IPS-18a (cell line): ENCODE measurements around the gene MLLT3.
"Not testable (repeated sequence)": the region's sequence is repeated elsewhere in the genome, so short reads cannot be mapped to it uniquely, and the experiment has no call there.

Experiments used
- H3K27ac ChIP-seq: one replicate; pipeline ENCODE4 v1.5.1; 2013; ENCODE audit warnings: low read length
- H3K27me3 ChIP-seq: one replicate; pipeline ENCODE4 v1.6.1; 2013; ENCODE audit warnings: mild to moderate bottlenecking, low read length; ENCODE audit not compliant: control insufficient read depth, insufficient read depth
- H3K36me3 ChIP-seq: one replicate; pipeline ENCODE4 v1.6.1; 2013; ENCODE audit warnings: low read depth, low read length; ENCODE audit not compliant: control insufficient read depth
- H3K4me1 ChIP-seq: one replicate; pipeline ENCODE4 v1.6.1; 2013; ENCODE audit warnings: low read depth, low read length; ENCODE audit not compliant: control insufficient read depth
- H3K4me3 ChIP-seq: one replicate; pipeline ENCODE4 v1.5.1; 2013; ENCODE audit warnings: low read length
- H3K9ac ChIP-seq: one replicate; pipeline ENCODE4 v1.6.1; 2013; ENCODE audit warnings: mild to moderate bottlenecking, low read length, moderate library complexity
- H3K9me3 ChIP-seq: one replicate; pipeline ENCODE4 v1.6.1; 2013; ENCODE audit warnings: low read depth, low read length; ENCODE audit not compliant: control insufficient read depth

MLLT3 gene

GRCh38 chr9:20592673-20593072 is 29.6 kb downstream of the MLLT3 start:
- Histone ChIP-seq H3K36me3 (no peaks in the 10 kb centered on the region), H3K27ac (no peak overlapping the region), H3K4me3 (no peak overlapping the region), H3K27me3 (no peaks in the 10 kb centered on the region), H3K9me3 (no peaks in the 10 kb centered on the region), H3K4me1 (no peaks in the 10 kb centered on the region), H3K9ac (no peak overlapping the region)

DNA sequence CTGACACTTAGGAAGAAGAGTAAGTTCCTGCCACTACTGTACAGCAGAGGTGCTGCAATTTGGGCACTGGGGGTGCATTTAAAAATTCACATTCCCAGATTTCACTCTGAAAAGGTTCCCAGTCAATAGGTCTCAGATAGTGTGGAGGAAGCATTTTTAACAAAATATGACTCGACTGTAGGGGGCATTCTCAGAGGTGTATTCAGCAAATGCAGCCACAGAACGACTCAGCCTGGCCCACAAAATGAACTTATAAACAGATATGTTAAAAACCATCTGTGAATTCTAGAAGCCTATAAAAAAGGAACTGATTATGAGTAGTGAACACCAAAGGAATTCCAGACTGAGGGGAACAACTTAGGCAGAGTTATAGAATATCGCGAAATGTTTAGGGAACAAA is 31.1 kb downstream of the MLLT3 start:
- Histone ChIP-seq H3K9me3 (no peaks in the 10 kb centered on the region), H3K27ac (no peak overlapping the region), H3K27me3 (no peaks in the 10 kb centered on the region), H3K4me3 (no peak overlapping the region), H3K4me1 (no peaks in the 10 kb centered on the region), H3K36me3 (no peaks in the 10 kb centered on the region), H3K9ac (no peak overlapping the region)

DNA sequence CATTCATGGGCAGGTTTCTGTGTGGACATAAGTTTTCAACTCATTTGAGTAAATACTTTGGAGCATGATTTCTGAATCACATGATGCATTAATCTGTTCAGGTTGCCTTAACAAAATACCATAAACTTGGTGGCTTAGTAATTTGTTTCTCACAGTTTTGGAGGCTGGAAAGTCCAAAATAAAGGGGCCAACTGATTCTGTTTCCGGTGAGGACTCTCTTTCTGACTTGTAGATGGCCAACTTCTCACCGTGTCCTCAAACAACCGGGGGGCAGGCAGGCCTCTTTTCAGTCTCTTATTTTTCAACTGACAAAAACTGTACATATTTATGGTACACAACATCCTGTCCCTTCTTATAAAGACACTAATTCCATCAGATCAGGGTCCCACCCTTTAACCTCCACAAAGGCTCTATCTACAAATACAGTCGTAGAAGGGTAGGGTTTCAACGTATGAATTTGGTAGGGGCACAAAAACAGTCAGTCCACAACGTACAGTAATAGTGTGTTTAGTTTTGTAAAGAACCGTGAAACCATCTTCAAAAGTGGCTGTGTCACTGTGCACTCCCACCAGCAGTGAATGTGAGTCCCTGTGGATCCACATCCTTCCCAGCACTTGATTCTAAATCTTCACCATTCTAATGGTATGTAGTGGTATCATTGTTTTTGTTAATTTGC is 37.2 kb downstream of the MLLT3 start:
- no peaks in the 10 kb centered on the region for H3K36me3 ChIP-seq

GRCh38 chr9:20583088-20583487 is 39.2 kb downstream of the MLLT3 start:
- not testable (repeated sequence) for H3K27me3 ChIP-seq, H3K4me1 ChIP-seq, H3K4me3 ChIP-seq, H3K9me3 ChIP-seq, H3K9ac ChIP-seq, H3K27ac ChIP-seq, H3K36me3 ChIP-seq

More for the DNA sequence above, 37.2 kb downstream of the MLLT3 start:
- H3K4me1 ChIP-seq, result no peaks in the 10 kb centered on the region
- no peak overlapping the region for H3K27ac ChIP-seq
- H3K4me3 ChIP-seq, result no peak overlapping the region
- no peaks in the 10 kb centered on the region for H3K9me3 ChIP-seq
- H3K27me3 ChIP-seq, result no peaks in the 10 kb centered on the region
- no peak overlapping the region for H3K9ac ChIP-seq

DNA sequence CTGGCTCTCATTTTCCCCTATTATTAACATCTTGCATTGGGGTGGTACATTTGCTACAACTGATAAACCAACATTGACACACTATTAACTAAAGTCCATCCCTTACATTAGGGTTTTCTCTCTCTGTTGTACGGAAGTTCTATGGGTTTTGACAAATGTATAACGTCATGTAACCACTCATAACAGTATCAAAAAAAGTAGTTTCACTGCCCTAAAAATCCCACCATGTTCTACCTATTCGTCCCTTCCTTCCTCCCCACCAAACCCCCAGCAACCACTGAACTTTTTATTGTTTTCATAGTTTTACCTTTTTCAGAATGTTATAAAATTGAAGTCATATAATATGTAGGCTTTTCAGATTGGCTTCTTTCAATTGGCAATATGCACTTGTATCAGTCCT is 40.1 kb downstream of the MLLT3 start:
- Histone ChIP-seq H3K4me1 (no peaks in the 10 kb centered on the region), H3K27ac (no peak overlapping the region), H3K9me3 (no peaks in the 10 kb centered on the region), H3K4me3 (no peak overlapping the region), H3K36me3 (no peaks in the 10 kb centered on the region), H3K9ac (no peak overlapping the region), H3K27me3 (no peaks in the 10 kb centered on the region)

GRCh38 chr9:20580673-20581072 is 41.6 kb downstream of the MLLT3 start:
- no peaks in the 10 kb centered on the region for H3K9me3 ChIP-seq
- no peaks in the 10 kb centered on the region for H3K27me3 ChIP-seq
- H3K27ac ChIP-seq, result no peak overlapping the region
- H3K4me1 ChIP-seq, result no peaks in the 10 kb centered on the region
- no peak overlapping the region for H3K9ac ChIP-seq
- no peaks in the 10 kb centered on the region for H3K36me3 ChIP-seq
- H3K4me3 ChIP-seq, result no peak overlapping the region

DNA sequence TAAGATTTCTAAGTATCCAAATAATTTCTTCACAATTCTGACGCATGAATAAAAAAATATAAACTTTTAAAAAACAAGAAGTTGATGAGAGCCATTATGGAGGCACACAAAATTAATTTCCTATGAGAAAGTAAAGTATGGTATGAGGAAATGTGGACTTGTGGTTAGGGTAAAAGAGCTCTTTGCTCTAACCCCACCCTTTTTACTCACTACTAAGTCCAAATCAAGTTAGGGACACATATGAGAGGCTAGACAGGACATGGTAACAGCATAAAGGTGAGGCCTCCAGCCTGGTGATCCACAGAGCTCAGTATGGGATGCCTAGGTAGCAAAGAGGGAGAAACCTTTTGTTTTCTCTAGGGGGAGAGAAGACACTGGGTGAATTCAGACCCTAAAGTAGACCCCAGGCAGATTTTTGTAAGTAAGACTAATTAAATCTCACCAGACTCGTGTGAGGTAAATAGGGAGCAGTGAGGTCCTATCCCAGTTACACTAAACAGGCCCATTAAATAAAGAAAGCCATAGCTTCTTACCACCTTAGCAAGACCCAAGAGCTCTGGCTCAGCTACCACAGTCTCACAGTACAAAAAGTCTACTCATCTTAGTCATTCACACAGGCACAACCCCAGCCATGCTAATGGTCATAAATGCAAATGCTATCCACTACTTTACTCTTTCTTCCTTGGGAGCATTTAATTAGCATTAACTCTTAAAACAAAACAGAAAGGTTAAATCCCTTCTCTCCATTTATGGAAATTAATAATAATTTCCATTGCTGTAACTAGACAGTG is 42.6 kb downstream of the MLLT3 start:
- Histone ChIP-seq H3K9me3 (no peaks in the 10 kb centered on the region), H3K9ac (no peak overlapping the region), H3K27me3 (no peaks in the 10 kb centered on the region), H3K4me3 (no peak overlapping the region), H3K36me3 (no peaks in the 10 kb centered on the region), H3K27ac (no peak overlapping the region), H3K4me1 (no peaks in the 10 kb centered on the region)

GRCh38 chr9:20573023-20573422 is 49.3 kb downstream of the MLLT3 start:
- no peaks in the 10 kb centered on the region for H3K27me3 ChIP-seq
- no peaks in the 10 kb centered on the region for H3K36me3 ChIP-seq
- H3K4me3 ChIP-seq, result no peak overlapping the region
- H3K27ac ChIP-seq, result no peak overlapping the region
- H3K9me3 ChIP-seq, result no peaks in the 10 kb centered on the region
- H3K9ac ChIP-seq, result no peak overlapping the region
- H3K4me1 ChIP-seq, result no peaks in the 10 kb centered on the region

GRCh38 chr9:20570756-20571155 is 51.5 kb downstream of the MLLT3 start:
- Histone ChIP-seq H3K27me3 (no peaks in the 10 kb centered on the region), H3K9ac (no peak overlapping the region), H3K27ac (no peak overlapping the region)

DNA sequence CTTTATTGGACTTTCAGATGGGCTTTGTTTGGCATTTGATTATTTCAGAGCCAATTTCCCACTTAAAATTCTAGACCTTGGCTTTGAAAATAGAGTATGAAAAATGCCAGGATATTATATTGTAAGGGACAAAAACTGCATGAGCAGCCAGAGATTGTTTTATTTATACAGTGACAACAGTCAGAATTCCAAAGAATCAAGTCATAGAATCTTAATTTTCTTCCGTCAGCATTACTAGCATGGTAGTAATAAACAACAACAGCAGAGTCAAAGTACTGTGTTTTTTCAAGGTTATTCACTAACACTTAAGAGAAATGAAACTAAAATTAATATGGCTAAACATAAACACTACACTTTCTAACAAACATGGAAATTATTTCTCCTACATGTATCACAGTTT is 52.2 kb downstream of the MLLT3 start:
- Histone ChIP-seq H3K27ac (no peak overlapping the region), H3K4me1 (no peaks in the 10 kb centered on the region), H3K36me3 (no peaks in the 10 kb centered on the region), H3K9ac (no peak overlapping the region), H3K27me3 (no peaks in the 10 kb centered on the region), H3K9me3 (no peaks in the 10 kb centered on the region), H3K4me3 (no peak overlapping the region)

More at GRCh38 chr9:20570756-20571155, 51.5 kb downstream of the MLLT3 start:
- Histone ChIP-seq H3K36me3 (no peaks in the 10 kb centered on the region), H3K9me3 (no peaks in the 10 kb centered on the region), H3K4me1 (no peaks in the 10 kb centered on the region), H3K4me3 (no peak overlapping the region)

DNA sequence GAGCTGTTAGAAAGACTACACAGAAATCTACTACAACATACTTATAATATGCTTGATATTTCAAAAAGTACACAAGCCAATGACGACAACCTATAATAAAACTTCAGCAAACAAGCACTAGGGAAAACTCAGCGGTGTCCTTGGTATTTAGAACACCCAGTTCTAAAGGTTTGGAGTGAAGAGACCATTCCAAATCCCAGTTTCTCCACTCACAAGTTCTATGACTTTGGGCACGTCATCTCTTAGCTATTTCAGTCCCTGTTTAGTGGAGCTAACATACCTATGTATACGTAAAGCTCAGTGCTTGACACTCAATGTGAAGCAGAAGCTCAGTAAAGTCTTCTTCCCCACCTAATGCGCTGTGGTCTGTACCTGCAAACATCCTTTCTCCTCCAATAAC is 52.8 kb downstream of the MLLT3 start:
- Histone ChIP-seq H3K27me3 (no peaks in the 10 kb centered on the region), H3K4me1 (no peaks in the 10 kb centered on the region), H3K9ac (no peak overlapping the region), H3K36me3 (no peaks in the 10 kb centered on the region), H3K9me3 (no peaks in the 10 kb centered on the region), H3K4me3 (no peak overlapping the region), H3K27ac (no peak overlapping the region)

DNA sequence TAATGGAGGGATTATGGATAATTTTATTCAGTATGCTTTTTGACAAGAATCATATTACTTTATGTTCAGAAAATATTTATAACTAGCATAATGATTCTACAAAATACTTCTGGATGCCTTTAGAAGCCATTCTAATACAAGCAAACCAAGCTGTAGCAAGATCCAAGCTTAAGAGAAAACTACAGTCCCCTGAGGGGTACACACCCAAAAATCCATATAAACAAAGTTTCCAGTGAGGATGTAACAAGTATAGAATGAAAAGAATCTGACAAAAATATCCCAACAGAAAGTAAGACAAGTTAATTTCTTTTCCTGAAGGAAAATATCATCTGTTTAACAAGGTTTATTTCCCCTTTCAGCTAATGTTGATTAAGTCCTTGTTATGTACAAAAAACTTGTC is 53.9 kb downstream of the MLLT3 start:
- Histone ChIP-seq H3K27ac (no peak overlapping the region), H3K4me1 (no peaks in the 10 kb centered on the region), H3K4me3 (no peak overlapping the region), H3K36me3 (no peaks in the 10 kb centered on the region), H3K9me3 (no peaks in the 10 kb centered on the region), H3K27me3 (no peaks in the 10 kb centered on the region), H3K9ac (no peak overlapping the region)
